ENCODE measurements around the gene DUS3L.

DUS3L gene

DNA sequence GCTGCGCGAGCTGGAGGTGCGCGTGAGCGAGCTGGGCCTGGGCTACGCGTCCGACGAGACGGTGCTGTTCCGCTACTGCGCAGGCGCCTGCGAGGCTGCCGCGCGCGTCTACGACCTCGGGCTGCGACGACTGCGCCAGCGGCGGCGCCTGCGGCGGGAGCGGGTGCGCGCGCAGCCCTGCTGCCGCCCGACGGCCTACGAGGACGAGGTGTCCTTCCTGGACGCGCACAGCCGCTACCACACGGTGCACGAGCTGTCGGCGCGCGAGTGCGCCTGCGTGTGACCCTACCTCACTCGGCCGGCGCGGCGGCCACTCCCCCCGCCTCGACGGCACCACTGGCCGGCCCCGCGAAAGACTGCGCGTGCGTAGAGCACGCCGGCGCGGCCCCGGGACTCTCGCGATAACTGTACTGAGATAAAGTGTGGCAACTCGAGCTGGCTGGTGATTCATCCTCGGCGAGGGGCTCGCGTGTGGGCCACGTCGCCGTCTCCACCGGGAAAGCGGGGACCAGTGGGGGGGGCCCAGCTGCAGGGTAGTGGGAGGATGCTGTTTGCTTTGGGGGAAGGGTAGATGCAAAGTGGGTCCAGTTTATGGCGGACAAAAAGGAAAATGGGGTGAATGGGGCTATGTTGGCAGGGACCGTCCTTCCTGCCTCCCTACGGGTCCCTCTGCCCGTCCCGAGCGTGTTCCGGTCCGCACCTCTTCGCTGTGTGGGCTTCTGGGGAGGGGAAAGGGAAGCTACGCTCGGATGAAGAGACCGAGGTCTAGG is 37.1 kb upstream of the DUS3L start:
- peak; percentile 90 to 91 for DNase-seq (ENCODE audit: low read depth in 1 of 2, low spot score in 1 of 2)
- Histone ChIP-seq H3K27ac (replicated peaks) (peak overlapping the region; percentile 55), H3K27me3 (ENCODE audit: insufficient read depth, poor library complexity, severe bottlenecking) (no peaks in the 10 kb centered on the region), H3K4me3 (replicated peaks; ENCODE audit: insufficient read depth, low read length) (peak overlapping the region; percentile 56)
- TF ChIP-seq POLR2AphosphoS5 (IDR thresholded peaks at IDR 0.05; ENCODE audit: low read depth): peak; percentile 98
- no peak for TF ChIP-seq SPI1 (IDR thresholded peaks at IDR 0.05; ENCODE audit: borderline replicate concordance, low read depth)
- TF ChIP-seq, protein P1, sequence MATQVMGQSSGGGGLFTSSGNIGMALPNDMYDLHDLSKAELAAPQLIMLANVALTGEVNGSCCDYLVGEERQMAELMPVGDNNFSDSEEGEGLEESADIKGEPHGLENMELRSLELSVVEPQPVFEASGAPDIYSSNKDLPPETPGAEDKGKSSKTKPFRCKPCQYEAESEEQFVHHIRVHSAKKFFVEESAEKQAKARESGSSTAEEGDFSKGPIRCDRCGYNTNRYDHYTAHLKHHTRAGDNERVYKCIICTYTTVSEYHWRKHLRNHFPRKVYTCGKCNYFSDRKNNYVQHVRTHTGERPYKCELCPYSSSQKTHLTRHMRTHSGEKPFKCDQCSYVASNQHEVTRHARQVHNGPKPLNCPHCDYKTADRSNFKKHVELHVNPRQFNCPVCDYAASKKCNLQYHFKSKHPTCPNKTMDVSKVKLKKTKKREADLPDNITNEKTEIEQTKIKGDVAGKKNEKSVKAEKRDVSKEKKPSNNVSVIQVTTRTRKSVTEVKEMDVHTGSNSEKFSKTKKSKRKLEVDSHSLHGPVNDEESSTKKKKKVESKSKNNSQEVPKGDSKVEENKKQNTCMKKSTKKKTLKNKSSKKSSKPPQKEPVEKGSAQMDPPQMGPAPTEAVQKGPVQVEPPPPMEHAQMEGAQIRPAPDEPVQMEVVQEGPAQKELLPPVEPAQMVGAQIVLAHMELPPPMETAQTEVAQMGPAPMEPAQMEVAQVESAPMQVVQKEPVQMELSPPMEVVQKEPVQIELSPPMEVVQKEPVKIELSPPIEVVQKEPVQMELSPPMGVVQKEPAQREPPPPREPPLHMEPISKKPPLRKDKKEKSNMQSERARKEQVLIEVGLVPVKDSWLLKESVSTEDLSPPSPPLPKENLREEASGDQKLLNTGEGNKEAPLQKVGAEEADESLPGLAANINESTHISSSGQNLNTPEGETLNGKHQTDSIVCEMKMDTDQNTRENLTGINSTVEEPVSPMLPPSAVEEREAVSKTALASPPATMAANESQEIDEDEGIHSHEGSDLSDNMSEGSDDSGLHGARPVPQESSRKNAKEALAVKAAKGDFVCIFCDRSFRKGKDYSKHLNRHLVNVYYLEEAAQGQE (IDR thresholded peaks at IDR 0.05; ENCODE audit: insufficient replicate concordance, low read depth): peak; percentile 28

DNA sequence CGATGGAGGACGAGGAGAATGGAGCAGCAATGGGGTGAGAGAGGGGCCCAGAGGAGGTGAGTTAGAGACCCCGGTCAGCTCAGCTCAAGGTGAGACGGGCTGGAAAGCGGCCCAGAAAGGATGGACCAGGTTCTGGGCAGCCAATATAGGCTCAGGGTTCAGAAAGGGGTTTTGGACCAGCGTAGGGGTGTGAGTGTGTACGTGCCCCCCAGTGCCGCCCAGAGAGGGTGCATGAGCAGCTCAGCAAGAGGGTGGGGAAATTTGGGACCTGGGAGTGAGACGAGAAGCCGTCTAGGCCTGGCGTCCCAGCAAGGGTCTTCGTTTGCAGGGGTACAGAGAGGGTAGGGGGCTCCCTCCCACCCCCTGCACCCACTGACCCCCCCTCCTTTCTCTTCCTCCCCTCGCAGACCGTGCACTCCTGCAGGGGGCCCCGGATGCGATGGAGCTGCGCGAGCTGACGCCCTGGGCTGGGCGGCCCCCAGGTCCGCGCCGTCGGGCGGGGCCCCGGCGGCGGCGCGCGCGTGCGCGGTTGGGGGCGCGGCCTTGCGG is 36.5 kb upstream of the DUS3L start:
- Histone ChIP-seq H3K27me3 (ENCODE audit: insufficient read depth, poor library complexity, severe bottlenecking) (no peaks in the 10 kb centered on the region), H3K27ac (replicated peaks) (no peak overlapping the region), H3K4me3 (replicated peaks; ENCODE audit: insufficient read depth, low read length) (peak overlapping the region; percentile 56)

DNA sequence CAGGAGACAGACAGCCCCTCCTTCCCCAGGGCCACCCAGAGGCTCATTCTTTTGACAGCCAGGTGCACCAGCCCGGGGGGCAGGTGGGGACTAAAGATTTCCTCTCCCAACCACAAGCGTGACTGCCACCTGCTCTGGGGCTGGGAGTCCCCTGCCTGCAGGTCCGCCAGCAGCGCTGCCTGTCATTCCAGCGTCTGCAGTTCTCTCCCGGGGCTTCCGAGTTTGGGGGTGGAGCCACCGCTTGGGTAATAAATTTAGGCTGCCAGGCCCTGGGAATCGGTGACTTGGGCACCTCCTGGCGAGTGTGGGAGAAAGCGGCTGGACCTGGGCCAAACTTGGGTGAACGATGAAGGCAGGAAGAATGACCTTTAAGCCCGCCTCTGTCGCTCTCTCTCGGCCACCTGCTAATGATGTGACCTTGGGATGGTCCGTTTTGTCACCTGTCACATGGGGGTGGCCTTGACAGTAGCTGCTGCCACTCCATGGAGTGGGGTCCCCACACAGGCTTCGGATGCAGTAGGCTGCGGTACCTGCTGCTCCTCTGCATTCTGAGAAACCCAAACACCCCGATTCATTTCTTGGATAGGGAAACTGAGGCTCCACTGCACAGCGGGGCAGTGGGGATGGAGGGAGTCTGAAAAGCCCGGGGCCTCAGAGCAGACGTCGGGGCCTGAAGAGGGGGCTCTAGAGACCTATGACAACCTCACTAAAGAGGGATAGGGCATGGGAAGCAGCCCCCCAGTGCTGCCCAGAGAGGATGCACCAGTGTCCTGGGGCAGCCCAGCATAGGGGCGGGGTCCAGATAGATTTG is 35.8 kb upstream of the DUS3L start:
- H3K4me3 ChIP-seq (replicated peaks; ENCODE audit: insufficient read depth, low read length): no peak overlapping the region
- no peaks in the 10 kb centered on the region for H3K27me3 ChIP-seq (ENCODE audit: insufficient read depth, poor library complexity, severe bottlenecking)
- no peak overlapping the region for H3K27ac ChIP-seq (replicated peaks)
- TF ChIP-seq, protein P1 (IDR thresholded peaks at IDR 0.05; ENCODE audit: insufficient replicate concordance, low read depth): no peak
- TF ChIP-seq, protein P2, sequence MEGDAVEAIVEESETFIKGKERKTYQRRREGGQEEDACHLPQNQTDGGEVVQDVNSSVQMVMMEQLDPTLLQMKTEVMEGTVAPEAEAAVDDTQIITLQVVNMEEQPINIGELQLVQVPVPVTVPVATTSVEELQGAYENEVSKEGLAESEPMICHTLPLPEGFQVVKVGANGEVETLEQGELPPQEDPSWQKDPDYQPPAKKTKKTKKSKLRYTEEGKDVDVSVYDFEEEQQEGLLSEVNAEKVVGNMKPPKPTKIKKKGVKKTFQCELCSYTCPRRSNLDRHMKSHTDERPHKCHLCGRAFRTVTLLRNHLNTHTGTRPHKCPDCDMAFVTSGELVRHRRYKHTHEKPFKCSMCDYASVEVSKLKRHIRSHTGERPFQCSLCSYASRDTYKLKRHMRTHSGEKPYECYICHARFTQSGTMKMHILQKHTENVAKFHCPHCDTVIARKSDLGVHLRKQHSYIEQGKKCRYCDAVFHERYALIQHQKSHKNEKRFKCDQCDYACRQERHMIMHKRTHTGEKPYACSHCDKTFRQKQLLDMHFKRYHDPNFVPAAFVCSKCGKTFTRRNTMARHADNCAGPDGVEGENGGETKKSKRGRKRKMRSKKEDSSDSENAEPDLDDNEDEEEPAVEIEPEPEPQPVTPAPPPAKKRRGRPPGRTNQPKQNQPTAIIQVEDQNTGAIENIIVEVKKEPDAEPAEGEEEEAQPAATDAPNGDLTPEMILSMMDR (IDR thresholded peaks at IDR 0.05; ENCODE audit: insufficient read depth, low read length): no peak
- TF ChIP-seq SPI1 (IDR thresholded peaks at IDR 0.05; ENCODE audit: borderline replicate concordance, low read depth): no peak
- TF ChIP-seq GABPA (IDR thresholded peaks at IDR 0.05; ENCODE audit: low read depth): no peak
- TF ChIP-seq POLR2AphosphoS5 (IDR thresholded peaks at IDR 0.05; ENCODE audit: low read depth): no peak
- DNase-seq (ENCODE audit: low read depth in 1 of 2, low spot score in 1 of 2): peak; percentile 43 to 66

More for the DNA sequence above, 36.5 kb upstream of the DUS3L start:
- TF ChIP-seq GABPA (IDR thresholded peaks at IDR 0.05; ENCODE audit: low read depth) (no peak), POLR2AphosphoS5 (IDR thresholded peaks at IDR 0.05; ENCODE audit: low read depth) (no peak), SPI1 (IDR thresholded peaks at IDR 0.05; ENCODE audit: borderline replicate concordance, low read depth) (no peak)
- TF ChIP-seq, protein P2 (IDR thresholded peaks at IDR 0.05; ENCODE audit: insufficient read depth, low read length): no peak
- TF ChIP-seq, protein P1 (IDR thresholded peaks at IDR 0.05; ENCODE audit: insufficient replicate concordance, low read depth): no peak
- no peak for DNase-seq (ENCODE audit: low read depth in 1 of 2, low spot score in 1 of 2)

Measured in HL-60 (cell line).